ENCODE results near the gene SLC6A19. TPM values are rescaled to one million over a fixed set of nuclear protein-coding genes. Genes with fewer than 3 reads are reported as not detected.
A peak's percentile ranks its signal among the peaks of the same experiment; 100 is the strongest.

Gene SLC6A19
- total and polyA plus RNA-seq, 9 of the 15 experiments (the other 6 are each of a cell fraction or from before 2014, with no cell fraction given) = 0.03 to 1.6 (median 0.59) TPM

GRCh38 chr5:1174122-1174936, 27.1 kb upstream of the SLC6A19 start (continued):
- TF ChIP-seq CBX2 (IDR thresholded peaks at IDR 0.05; ENCODE audit: insufficient read depth, low read length, poor library complexity, severe bottlenecking) (no peak), GTF3C2 (IDR thresholded peaks at IDR 0.05; ENCODE audit: borderline replicate concordance, extremely low read depth, insufficient read length) (no peak), DACH1 (IDR thresholded peaks at IDR 0.05; ENCODE audit: partially characterized antibody) (peak; percentile 20), TSHZ1 (CRISPR knock-in tag; IDR thresholded peaks at IDR 0.05) (no peak), CHD1 (IDR thresholded peaks at IDR 0.05; ENCODE audit: low read length) (no peak), ESRRA (IDR thresholded peaks at IDR 0.05; ENCODE audit: borderline replicate concordance, low read depth) (no peak), HDAC2 (IDR thresholded peaks at IDR 0.05) (peak; percentile 87), NONO (IDR thresholded peaks at IDR 0.05; ENCODE audit: low read depth in 2 of 2, low read length in 1 of 2) (no peak), TAF15 (IDR thresholded peaks at IDR 0.05; ENCODE audit: low read depth, low read length) (no peak), JUN (IDR thresholded peaks at IDR 0.05; ENCODE audit: borderline replicate concordance, low read depth, low read length) (peak; percentile 96), JUN (CRISPR knock-in tag; IDR thresholded peaks at IDR 0.05; ENCODE audit: borderline replicate concordance) (no peak), POLR3G (IDR thresholded peaks at IDR 0.05; ENCODE audit: extremely low read depth, insufficient read length, insufficient replicate concordance) (no peak), E2F8 (IDR thresholded peaks at IDR 0.05; ENCODE audit: low read depth, partially characterized antibody) (no peak), ZFP1 (CRISPR knock-in tag; IDR thresholded peaks at IDR 0.05) (no peak)

All from K562 (cell line).